Mesothelial cell of epicardium (in vitro differentiated cells): ENCODE data around the gene GLI2. TPM values are rescaled to one million over a fixed set of nuclear protein-coding genes. Genes with fewer than 3 reads are reported as not detected.

Experiments used
- DNase-seq, 2 experiments: peaks; one replicate each; pipeline ENCODE4 v3.0.0; 2021; ENCODE audit warnings: low spot score in 2 of 2; ENCODE audit not compliant: unreplicated experiment in 2 of 2
- H3K27ac Mint-ChIP-seq: 2 replicates; pipeline ENCODE4 v1.8.0; 2021; ENCODE audit warnings: mixed read lengths
- H3K27me3 Mint-ChIP-seq: 2 replicates; pipeline ENCODE4 v1.8.0; 2021; ENCODE audit warnings: low read depth, mixed read lengths
- H3K36me3 Mint-ChIP-seq: 2 replicates; pipeline ENCODE4 v1.8.0; 2021; ENCODE audit warnings: mixed read lengths
- H3K4me1 Mint-ChIP-seq: 2 replicates; pipeline ENCODE4 v1.8.0; 2021; ENCODE audit warnings: mixed read lengths
- H3K4me3 Mint-ChIP-seq: 2 replicates; pipeline ENCODE4 v1.8.0; 2021; ENCODE audit warnings: mild to moderate bottlenecking, moderate library complexity, mixed read lengths
- H3K9me3 Mint-ChIP-seq: 2 replicates; pipeline ENCODE4 v1.8.0; 2021; ENCODE audit warnings: mixed read lengths
- CTCF ChIP-seq: fragments of 200-600 bp; sonication (generic); IDR thresholded peaks from one replicate; pipeline ENCODE4 v1.5.0; 2021; ENCODE audit warnings: antibody characterized with exemption; ENCODE audit not compliant: unreplicated experiment
- total RNA-seq: library from RNA; stranded (reverse); gene quantifications from 3 replicates; pipeline ENCODE4 v1.2.1, GENCODE V29; 2021

GLI2 gene
- total RNA-seq, 1 donor from 2014 or later, result 67.0 TPM

GRCh38 chr2:120779781-120780283 lies 44.2 kb downstream of the GLI2 start:
- H3K9me3 Mint-ChIP-seq, result no peaks in the 10 kb centered on the region
- peak overlapping the region; percentile 41 for H3K4me3 Mint-ChIP-seq
- peak in 1 of 2 experiments; percentile 63 for DNase-seq
- no peaks in the 10 kb centered on the region for H3K27me3 Mint-ChIP-seq
- no peak for TF ChIP-seq CTCF
- no peak overlapping the region for H3K27ac Mint-ChIP-seq
- H3K36me3 Mint-ChIP-seq, result no peaks in the 10 kb centered on the region
- peaks cover 44% of the 10 kb centered on the region for H3K4me1 Mint-ChIP-seq

DNA sequence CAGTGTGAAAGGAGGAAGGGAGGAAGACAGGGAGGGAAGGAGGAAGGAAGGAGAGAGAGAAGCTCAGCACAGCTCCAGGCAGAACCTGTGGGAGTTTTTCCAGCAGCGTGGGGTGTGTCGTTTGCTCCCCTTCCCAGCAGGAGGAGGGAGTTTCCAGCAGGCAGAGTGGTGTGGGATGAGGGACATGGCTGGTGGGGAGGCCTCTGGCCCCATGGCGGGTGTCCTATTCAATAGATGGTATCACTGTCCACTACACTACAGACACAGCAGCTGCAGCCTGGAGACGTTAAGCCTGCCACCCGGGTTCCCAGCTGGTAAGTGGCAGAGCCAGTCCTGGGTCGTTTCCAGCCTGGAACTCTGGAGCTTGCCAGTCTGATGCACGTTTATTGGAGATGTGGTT lies 44.7 kb downstream of the GLI2 start:
- H3K4me1 Mint-ChIP-seq, result peaks cover 44% of the 10 kb centered on the region
- no peak overlapping the region for H3K27ac Mint-ChIP-seq
- peak overlapping the region; percentile 41 for H3K4me3 Mint-ChIP-seq
- DNase-seq, result no peak
- TF ChIP-seq CTCF, result no peak
- H3K9me3 Mint-ChIP-seq, result no peaks in the 10 kb centered on the region
- H3K27me3 Mint-ChIP-seq, result no peaks in the 10 kb centered on the region
- no peaks in the 10 kb centered on the region for H3K36me3 Mint-ChIP-seq

DNA sequence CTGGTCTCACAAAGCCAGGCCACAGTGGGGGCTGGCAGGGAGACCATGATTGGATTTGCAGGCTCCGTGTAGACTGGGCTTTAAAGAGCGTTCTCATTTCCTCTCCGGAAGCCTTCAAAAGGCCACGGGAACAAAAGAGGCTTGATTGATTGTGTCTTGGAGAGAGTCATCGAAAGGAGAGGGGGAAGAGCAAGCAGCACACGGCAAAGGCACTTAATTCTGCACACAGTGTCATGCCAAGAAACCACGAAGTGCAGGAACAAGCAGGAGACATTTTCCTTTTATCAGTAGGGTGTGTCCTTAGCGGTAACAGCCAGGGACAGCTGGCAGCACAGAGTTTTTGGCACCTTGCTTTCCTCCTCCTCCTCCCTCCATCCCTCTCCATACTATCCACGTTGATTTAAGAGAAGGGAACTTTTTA lies 47.7 kb downstream of the GLI2 start:
- no peak for DNase-seq
- TF ChIP-seq CTCF, result no peak
- Mint-ChIP-seq H3K27me3 (no peaks in the 10 kb centered on the region), H3K4me3 (no peak overlapping the region), H3K27ac (peak overlapping the region; percentile 75), H3K36me3 (no peaks in the 10 kb centered on the region), H3K4me1 (peaks cover 51% of the 10 kb centered on the region), H3K9me3 (no peaks in the 10 kb centered on the region)

DNA sequence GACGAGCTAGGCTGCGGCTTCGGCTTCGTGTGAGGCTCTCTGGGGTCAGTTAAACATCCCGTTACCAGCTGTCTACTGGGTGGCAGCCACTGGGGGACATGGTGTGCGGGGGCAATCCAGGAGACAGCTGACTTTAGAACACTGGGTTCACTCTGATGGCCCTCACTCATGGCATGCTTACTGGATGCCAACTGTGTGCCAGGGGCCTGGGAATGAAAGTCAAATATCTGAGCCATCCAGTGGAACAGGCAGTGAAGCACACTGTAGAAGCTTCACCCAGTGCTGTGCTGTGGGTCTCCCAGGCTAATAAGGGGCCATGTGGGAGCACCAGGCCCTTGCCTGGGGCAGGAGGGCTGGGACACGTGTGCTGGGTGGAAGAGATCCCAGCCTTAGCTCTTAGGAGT lies 48.3 kb downstream of the GLI2 start:
- Mint-ChIP-seq H3K9me3 (no peaks in the 10 kb centered on the region), H3K4me1 (peaks cover 47% of the 10 kb centered on the region), H3K36me3 (no peaks in the 10 kb centered on the region), H3K4me3 (no peak overlapping the region), H3K27ac (peak overlapping the region; percentile 21), H3K27me3 (no peaks in the 10 kb centered on the region)
- no peak for TF ChIP-seq CTCF
- no peak for DNase-seq
